OCI-M2 (cell line): ENCODE measurements around the gene HMGB2.

Source experiments
- DNase-seq: peaks from one replicate; lab custom pipeline; 2025; ENCODE audit not compliant: unreplicated experiment; lab: John Stamatoyannopoulos, UW

The HMGB2 gene

GRCh38 chr4:173334085-173334890 is at the start of gene HMGB2:
TSS of gene HMGB2 (minus strand) at chr4:173334358. CDS start at chr4:173333649, 709 bp downstream.
- peak; percentile 94 for DNase-seq

GRCh38 chr4:173382349-173382748 is 48.2 kb upstream of the HMGB2 start:
- no peak for DNase-seq

GRCh38 chr4:173381610-173382009 is 47.5 kb upstream of the HMGB2 start:
- DNase-seq: no peak

- DNase-seq: no peak
Observed at GRCh38 chr4:173380987-173381386, 46.8 kb upstream of the HMGB2 start.

GRCh38 chr4:173379929-173380328 is 45.8 kb upstream of the HMGB2 start:
- no peak for DNase-seq

GRCh38 chr4:173374588-173374987 is 40.4 kb upstream of the HMGB2 start:
- no peak for DNase-seq

- DNase-seq: no peak
Observed at GRCh38 chr4:173371292-173372192, 37.4 kb upstream of the HMGB2 start.

GRCh38 chr4:173370477-173371291 is 36.5 kb upstream of the HMGB2 start, which contains the start of gene SAP30:
TSS of gene SAP30 (plus strand) at chr4:173370954. CDS start at chr4:173371183, 229 bp downstream.
- DNase-seq: peak; percentile 37

- DNase-seq: no peak
Observed at GRCh38 chr4:173370130-173370476, 35.9 kb upstream of the HMGB2 start.

- DNase-seq: no peak
Observed at GRCh38 chr4:173367946-173368345, 33.8 kb upstream of the HMGB2 start.

- DNase-seq: no peak
Observed at GRCh38 chr4:173367285-173367684, 33.1 kb upstream of the HMGB2 start.

- no peak for DNase-seq
Observed at GRCh38 chr4:173365359-173365996, 31.3 kb upstream of the HMGB2 start.

GRCh38 chr4:173362666-173363065 is 28.5 kb upstream of the HMGB2 start:
- DNase-seq: no peak

- no peak for DNase-seq
Observed at GRCh38 chr4:173360587-173361221, 26.5 kb upstream of the HMGB2 start.

- DNase-seq: no peak
Observed at GRCh38 chr4:173357939-173358338, 23.8 kb upstream of the HMGB2 start.

- no peak for DNase-seq
Observed at GRCh38 chr4:173347467-173347866, 13.3 kb upstream of the HMGB2 start.

- no peak for DNase-seq
Observed at GRCh38 chr4:173346074-173346473, 11.9 kb upstream of the HMGB2 start.

- DNase-seq: no peak
Observed at GRCh38 chr4:173345648-173346047, 11.5 kb upstream of the HMGB2 start.

- no peak for DNase-seq
Observed at GRCh38 chr4:173343832-173344397, 9.8 kb upstream of the HMGB2 start.

GRCh38 chr4:173337463-173337862 is 3.3 kb upstream of the HMGB2 start:
- no peak for DNase-seq
